Stomach (tissue), 4 donors: ENCODE measurements around the gene RRP1.

Experiments used
- POLR2A ChIP-seq, 4 donors: fragments of 450-650 bp; IDR thresholded peaks; one replicate each; pipeline ENCODE4 v1.6.1; 2016; ENCODE audit warnings: antibody characterized with exemption in 4 of 4, control low read depth in 2 of 4, mild to moderate bottlenecking in 1 of 4, moderate library complexity in 1 of 4
- TF ChIP-seq, protein P1 (sequence below), 7 experiments: fragments of 450-650 bp in 4 of 7; fragments of 200-600 bp in 3 of 7; sonication (generic) in 3 of 7; IDR thresholded peaks; one replicate each; pipeline ENCODE4 v1.5.1; 2016 to 2019; ENCODE audit warnings: antibody characterized with exemption in 7 of 7, control low read depth in 2 of 7, mild to moderate bottlenecking in 1 of 7

DNA sequence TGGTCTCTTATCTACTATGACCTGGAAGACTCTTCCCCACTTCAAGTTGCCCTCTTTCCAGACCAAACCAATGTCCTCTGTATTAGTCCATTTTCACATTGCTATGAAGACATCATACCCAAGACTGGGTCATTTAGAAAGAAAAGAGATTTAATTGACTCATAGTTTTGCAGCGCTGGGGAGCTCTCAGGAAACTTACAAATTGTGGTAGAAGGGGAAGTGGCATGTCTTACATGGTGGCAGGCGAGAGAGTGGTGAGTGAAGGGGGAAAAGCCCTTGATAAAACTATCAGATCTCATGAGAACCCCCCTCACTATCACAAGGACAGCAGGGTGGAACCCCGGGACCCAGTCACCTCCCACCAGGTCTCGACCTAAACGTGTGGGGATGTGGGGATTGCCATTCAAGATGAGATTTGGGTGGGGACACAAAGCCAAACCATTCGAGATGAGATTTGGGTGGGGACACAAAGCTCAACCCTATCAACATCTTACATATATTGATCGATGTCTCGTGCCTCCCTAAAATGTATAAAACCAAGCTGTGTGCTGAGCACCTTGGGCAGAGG lies 61.4 kb downstream of the RRP1 start:
- no peak for TF ChIP-seq POLR2A (IDR thresholded peaks at IDR 0.05)
- TF ChIP-seq, protein P1, sequence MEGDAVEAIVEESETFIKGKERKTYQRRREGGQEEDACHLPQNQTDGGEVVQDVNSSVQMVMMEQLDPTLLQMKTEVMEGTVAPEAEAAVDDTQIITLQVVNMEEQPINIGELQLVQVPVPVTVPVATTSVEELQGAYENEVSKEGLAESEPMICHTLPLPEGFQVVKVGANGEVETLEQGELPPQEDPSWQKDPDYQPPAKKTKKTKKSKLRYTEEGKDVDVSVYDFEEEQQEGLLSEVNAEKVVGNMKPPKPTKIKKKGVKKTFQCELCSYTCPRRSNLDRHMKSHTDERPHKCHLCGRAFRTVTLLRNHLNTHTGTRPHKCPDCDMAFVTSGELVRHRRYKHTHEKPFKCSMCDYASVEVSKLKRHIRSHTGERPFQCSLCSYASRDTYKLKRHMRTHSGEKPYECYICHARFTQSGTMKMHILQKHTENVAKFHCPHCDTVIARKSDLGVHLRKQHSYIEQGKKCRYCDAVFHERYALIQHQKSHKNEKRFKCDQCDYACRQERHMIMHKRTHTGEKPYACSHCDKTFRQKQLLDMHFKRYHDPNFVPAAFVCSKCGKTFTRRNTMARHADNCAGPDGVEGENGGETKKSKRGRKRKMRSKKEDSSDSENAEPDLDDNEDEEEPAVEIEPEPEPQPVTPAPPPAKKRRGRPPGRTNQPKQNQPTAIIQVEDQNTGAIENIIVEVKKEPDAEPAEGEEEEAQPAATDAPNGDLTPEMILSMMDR (IDR thresholded peaks at IDR 0.05), result no peak
